IPS DF 6.9 (cell line): ENCODE measurements around the gene ZFYVE21.

Experiments used
- DNase-seq: peaks from one replicate; pipeline ENCODE4 v3.0.0-alpha.2; 2013; ENCODE audit warnings: low read depth, low spot score
- H3K27ac ChIP-seq: one replicate; pipeline ENCODE4 v1.5.1; 2013; ENCODE audit warnings: low read length, control low read depth
- H3K27me3 ChIP-seq: 2 replicates; pipeline ENCODE4 v1.6.1; 2013; ENCODE audit warnings: mild to moderate bottlenecking, low read length; ENCODE audit not compliant: control insufficient read depth, insufficient read depth
- H3K36me3 ChIP-seq: 2 replicates; pipeline ENCODE4 v1.6.1; 2013; ENCODE audit warnings: low read length; ENCODE audit not compliant: control insufficient read depth, insufficient read depth
- H3K4me1 ChIP-seq: 2 replicates; pipeline ENCODE4 v1.6.1; 2013; ENCODE audit warnings: low read length; ENCODE audit not compliant: control insufficient read depth, insufficient read depth
- H3K4me3 ChIP-seq: 2 replicates; pipeline ENCODE4 v1.5.1; 2013; ENCODE audit warnings: mild to moderate bottlenecking, low read length
- H3K9me3 ChIP-seq: 2 replicates; pipeline ENCODE4 v1.6.1; 2013; ENCODE audit warnings: low read length, inconsistent platforms; ENCODE audit not compliant: control insufficient read depth, insufficient read depth
- WGBS: extraction: QIAGEN DNeasy Blood & Tissue Kit; methylation state at CpG from one replicate; pipeline ENCODE4 v1.1.7; 2013; ENCODE audit warnings: mixed read lengths, missing lambda C conversion rate; ENCODE audit not compliant: insufficient read length, insufficient coverage; 5-methylcytosine and 5-hydroxymethylcytosine counted together

The ZFYVE21 gene

DNA sequence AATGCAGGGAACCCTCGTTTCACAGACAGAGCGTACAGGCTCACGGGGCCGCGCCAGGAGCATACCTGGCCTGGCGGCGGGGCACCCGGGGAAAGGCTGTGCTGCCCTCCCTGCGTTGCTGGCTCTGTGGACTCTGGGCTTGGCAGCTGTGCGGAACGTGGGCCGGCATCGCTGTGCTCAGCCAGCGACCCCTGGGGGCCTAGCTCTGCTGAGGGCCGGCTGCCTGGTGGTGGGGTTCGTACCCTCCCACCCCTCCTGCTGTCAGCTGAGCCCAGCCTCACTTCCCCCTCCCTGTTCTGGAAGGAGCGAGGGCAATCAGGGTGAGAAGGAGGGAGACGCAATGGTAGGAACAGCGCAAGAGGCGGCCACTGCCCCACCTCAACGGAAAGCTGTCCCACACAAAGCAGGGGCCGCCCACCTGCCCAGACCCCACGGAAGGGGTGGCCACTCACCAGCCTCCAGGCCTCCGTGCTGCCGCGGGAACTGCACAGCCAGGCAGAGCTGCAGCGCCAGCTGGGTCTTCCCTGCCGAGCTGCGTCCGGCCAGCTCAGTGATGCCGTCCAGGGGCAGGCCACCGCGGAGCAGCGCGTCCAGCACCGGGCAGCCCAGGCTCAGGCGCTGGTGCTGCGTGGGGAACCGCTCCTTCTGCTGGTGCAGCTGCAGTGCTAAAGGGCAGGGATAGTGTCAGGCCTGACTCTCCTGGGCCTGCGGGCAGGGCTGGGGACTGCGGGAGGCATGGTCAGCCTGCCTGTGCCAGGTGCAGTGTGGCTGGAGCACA, 8.9 kb upstream of the ZFYVE21 start:
- no peak for DNase-seq
- Histone ChIP-seq H3K9me3 (no peaks in the 10 kb centered on the region), H3K4me3 (no peak overlapping the region; the same call in 1 of the 2 replicates), H3K36me3 (peaks cover 46% of the 10 kb centered on the region), H3K4me1 (no peaks in the 10 kb centered on the region; the same call in 1 of the 2 replicates), H3K27ac (no peak overlapping the region), H3K27me3 (no peaks in the 10 kb centered on the region)
- WGBS: no CpG with 5 or more reads among the region's 41 CpGs

DNA sequence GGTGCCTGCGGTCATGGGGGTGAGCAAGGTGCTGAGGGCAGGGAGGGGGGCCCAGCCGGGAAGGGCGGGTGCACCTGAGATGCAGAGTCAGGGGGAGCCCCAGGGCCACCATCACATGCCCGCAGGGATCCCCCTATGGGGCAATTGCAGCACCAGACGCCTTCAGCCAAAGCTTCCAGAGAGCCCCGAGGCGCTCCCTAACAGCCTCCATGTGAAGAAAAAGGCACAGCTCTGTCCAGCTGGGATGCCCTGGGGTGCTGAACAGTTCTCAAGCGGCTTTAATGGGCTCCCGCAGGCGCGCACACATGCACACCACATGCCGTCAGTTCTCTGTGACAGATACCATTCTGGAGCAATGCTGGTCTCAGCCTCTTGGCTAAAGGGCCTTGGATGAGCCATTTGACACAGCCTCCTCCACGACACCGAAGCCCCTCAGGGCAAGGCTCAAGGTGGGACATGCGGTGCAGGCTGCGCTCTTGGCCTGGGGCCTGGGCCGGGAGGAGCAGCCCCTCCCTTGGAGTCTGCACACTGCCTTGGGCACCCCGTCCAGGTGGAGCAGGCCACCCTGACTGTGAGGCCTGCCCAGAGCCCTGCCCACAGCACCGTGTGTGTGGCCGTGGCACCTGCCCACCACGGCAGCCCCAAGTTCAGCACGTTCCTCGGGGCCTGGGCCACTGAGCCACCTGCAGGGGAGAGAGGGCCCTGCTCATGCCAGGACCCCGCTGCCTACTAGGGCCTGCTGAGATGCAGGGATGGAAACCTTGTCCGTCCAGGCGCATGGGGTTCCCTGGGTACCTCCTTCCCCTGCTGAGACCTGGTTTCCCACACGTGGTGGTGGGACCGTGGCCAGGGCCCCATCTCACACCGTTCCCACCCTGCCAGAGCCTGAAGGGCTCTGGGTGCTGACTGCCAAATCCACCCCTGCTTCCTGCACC, 8.0 kb upstream of the ZFYVE21 start:
- Histone ChIP-seq H3K4me1 (no peaks in the 10 kb centered on the region; the same call in 1 of the 2 replicates), H3K27me3 (no peaks in the 10 kb centered on the region), H3K4me3 (no peak overlapping the region), H3K9me3 (no peaks in the 10 kb centered on the region), H3K27ac (no peak overlapping the region), H3K36me3 (peaks cover 45% of the 10 kb centered on the region)
- no peak for DNase-seq
- whole genome bisulfite sequencing: no CpG with 5 or more reads among the region's 29 CpGs

DNA sequence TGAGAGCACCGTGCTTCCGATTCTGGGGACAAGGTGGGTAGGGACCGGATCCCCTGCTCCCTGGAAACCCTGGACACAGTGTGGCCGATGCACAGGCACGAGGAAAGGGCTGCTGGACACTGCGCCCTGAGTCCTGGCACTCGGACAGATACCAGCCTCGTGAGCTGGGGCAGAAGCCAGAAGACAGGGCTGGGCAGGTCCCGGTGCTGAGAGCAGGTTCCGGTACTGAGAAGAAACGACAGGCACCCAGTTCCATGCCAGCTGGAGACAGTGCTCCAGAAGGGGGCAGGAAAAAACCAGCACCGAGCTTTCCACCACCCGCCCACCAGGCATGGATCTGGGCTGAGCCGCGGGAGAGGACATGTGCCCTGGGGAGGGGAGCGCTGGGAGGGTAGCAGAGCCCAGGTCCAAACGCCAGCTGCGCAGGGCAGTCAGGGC, 6.8 kb upstream of the ZFYVE21 start:
- DNase-seq: no peak
- peaks cover 40% of the 10 kb centered on the region for H3K36me3 ChIP-seq
- H3K4me3 ChIP-seq: no peak overlapping the region
- no peaks in the 10 kb centered on the region for H3K27me3 ChIP-seq
- no peaks in the 10 kb centered on the region; the same call in 1 of the 2 replicates for H3K4me1 ChIP-seq
- no CpG with 5 or more reads among the region's 18 CpGs for WGBS
- H3K9me3 ChIP-seq: no peaks in the 10 kb centered on the region
- no peak overlapping the region for H3K27ac ChIP-seq

DNA sequence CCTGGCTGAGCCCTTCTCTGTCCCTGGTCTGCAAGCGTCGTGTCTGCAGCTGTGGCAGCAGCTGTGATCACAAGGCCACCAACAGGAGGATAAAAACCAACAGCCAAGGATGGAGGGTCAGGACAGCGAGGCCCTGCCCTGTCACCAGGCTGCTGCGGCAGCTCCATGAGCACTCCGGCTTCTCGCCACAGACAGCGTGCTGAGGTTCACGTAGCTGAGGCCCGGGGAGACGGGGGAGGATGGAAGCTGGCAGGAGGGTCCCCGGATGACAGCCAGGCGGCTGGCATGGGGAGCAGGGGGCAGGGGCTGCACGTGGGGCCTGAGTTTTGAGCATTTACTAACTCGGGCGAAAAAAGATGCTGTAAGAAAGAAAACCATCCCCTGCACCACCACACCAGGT, 5.8 kb upstream of the ZFYVE21 start:
- Histone ChIP-seq H3K9me3 (no peaks in the 10 kb centered on the region), H3K27ac (no peak overlapping the region), H3K4me1 (no peaks in the 10 kb centered on the region; the same call in 1 of the 2 replicates), H3K36me3 (peaks cover 40% of the 10 kb centered on the region), H3K27me3 (no peaks in the 10 kb centered on the region), H3K4me3 (no peak overlapping the region)
- DNase-seq: no peak
- WGBS: no CpG with 5 or more reads among the region's 15 CpGs

DNA sequence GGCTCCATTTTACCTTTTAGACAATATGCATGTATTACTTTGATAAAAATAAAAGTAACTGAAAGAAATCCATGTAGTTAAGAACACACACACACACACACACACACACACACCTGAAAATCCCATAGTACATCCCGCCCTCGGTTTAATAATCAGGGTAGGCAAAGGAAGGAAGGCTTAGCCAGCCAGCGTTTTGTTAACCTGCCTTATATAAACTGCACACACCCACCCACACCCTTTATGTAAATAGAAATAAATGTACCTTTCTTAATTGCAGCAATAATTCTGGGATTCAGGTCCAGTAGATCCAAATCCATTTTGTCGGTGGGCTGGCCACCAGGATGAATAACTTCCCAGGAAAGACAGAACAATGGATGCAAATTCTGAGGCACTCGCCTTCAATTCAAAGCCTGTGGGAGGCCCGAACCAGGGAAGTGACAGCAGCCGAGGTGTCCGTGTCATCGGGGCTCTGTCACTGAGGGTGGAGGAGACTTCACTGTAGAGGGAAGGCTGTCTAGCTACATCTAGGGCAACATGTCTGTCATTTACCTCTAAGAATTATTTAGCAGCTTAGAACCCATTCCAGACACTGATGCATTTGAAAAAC, 4.7 kb upstream of the ZFYVE21 start:
- Histone ChIP-seq H3K27me3 (no peaks in the 10 kb centered on the region), H3K9me3 (no peaks in the 10 kb centered on the region), H3K27ac (no peak overlapping the region), H3K4me3 (no peak overlapping the region), H3K36me3 (peaks cover 40% of the 10 kb centered on the region), H3K4me1 (no peaks in the 10 kb centered on the region; the same call in 1 of the 2 replicates)
- WGBS: no CpG with 5 or more reads among the region's 9 CpGs
- DNase-seq: no peak

DNA sequence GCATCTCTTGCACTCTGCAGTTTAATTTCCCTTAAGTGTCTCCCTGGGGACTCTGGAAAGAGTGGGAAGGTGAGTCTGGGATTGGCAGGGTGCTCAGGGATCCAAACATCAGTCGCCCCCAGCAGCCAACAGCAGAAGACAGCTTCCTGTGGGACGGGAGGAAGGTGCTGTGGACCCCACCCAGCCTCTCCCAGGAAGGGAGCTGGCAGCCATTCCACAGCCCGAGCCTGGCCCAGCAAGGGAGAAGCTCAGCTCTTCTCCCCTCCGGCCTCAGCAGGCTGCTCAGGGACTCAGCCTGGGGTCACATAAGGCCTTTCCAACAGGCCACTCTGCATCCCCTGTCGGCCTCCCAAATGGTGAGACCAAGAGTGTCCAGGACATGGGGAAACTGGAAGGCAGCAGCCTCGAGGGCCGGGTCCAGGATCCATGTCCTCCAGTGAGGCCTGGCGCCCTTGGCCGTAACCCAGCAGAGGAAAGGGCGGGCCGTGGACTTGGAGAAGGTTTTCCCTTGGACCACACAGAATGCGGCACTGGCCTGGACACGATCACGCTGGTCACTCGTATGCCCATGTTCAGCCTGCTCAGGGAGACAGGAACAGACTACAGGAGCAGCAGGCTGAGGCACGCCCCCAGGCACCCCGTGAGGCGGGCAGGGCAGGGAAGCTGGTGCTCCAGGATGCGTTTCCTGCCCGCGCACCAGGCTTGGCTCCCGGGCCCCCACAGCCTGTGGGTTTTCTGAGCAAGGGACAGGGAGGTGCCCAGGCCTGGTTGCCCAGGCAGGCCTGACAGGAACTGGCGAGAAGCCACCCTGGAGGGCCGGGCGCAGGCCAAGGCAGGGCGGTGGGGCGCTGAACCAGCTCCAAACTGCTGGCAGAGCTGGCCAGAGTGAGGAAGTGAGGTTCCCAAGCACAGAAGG, 3.8 kb upstream of the ZFYVE21 start:
- DNase-seq: no peak
- H3K27ac ChIP-seq: no peak overlapping the region
- H3K36me3 ChIP-seq: peaks cover 37% of the 10 kb centered on the region
- H3K4me3 ChIP-seq: no peak overlapping the region
- no peaks in the 10 kb centered on the region for H3K27me3 ChIP-seq
- peaks cover 2% of the 10 kb centered on the region; the same call in 1 of the 2 replicates for H3K4me1 ChIP-seq
- H3K9me3 ChIP-seq: no peaks in the 10 kb centered on the region
- no CpG with 5 or more reads among the region's 27 CpGs for WGBS

DNA sequence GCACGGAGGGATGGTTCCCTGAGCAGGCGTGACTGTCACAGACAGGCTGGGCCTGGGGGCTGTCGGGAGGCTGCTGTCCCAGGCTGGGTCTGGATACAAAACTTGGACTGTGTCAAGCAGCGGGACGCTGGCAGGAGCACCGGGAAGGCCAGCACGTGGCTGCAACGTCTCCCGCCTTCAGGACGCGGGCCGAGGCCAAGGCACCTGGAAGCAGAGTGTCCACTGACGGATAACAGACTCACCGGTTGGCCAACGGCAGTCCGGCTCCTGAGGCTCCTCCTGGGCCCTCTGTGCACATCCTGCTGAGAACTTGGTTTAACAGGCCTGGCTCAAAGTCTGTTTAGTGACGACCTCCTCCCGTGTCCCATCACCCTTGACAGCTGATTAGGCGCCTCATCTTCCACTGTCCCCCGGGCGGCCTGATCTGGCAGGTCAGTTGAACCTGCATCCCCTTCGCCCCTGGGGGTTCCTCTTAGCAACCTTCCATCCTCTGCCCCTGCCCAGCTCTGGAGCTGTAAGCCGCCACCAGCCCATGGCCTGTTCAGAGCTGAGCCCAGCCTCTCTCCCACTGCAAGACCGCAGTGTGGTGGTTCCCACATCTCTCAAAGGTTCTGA, 2.9 kb upstream of the ZFYVE21 start:
- peaks cover 3% of the 10 kb centered on the region; the same call in 1 of the 2 replicates for H3K4me1 ChIP-seq
- WGBS: no CpG with 5 or more reads among the region's 24 CpGs
- DNase-seq: no peak
- no peak overlapping the region for H3K27ac ChIP-seq
- no peak overlapping the region for H3K4me3 ChIP-seq
- no peaks in the 10 kb centered on the region for H3K27me3 ChIP-seq
- H3K9me3 ChIP-seq: no peaks in the 10 kb centered on the region
- peaks cover 30% of the 10 kb centered on the region for H3K36me3 ChIP-seq

DNA sequence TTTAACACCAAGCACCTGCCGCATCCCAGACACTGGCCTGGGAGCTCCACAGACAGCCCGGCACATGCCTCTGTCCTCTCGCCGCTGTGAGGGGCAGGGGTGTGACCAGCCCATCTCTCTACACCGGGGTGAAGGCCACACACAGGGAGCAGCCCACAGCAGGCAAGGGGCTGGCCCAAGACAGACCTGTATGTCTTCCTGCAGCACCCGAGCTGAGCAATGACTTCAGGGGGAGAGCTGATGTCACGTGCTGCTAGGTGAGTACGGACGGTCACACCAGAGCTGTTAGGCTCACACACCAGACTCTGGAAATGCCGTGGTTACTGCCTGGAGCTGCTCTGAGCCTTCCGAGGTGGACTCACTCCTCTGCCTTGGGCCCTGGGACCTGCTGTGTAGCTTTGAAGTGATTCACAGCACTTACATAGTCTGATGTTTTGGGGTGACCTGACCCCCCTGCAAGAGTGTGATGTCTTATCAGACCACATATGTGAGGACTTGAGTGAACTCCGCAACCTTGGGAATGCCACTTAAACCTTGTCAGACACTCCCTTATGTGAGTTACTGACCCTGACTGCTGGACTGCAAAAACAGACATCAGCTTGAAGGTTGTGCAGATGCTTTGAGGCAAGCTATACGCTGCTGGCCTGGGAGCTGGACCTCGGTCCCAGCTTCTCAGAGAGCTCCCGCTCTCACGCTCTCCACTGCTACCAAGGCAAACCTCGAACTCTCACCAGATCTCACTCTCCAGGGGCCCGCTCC, 2.1 kb upstream of the ZFYVE21 start:
- DNase-seq: no peak
- Histone ChIP-seq H3K36me3 (peaks cover 23% of the 10 kb centered on the region), H3K27ac (no peak overlapping the region), H3K4me3 (no peak overlapping the region), H3K9me3 (no peaks in the 10 kb centered on the region), H3K4me1 (peaks cover 3% of the 10 kb centered on the region; the same call in 1 of the 2 replicates), H3K27me3 (no peaks in the 10 kb centered on the region)
- no CpG with 5 or more reads among the region's 18 CpGs for WGBS
